Astrocyte (in vitro differentiated cells and primary cell): ENCODE results near the gene SMOC2. TPM values are rescaled to one million over a fixed set of nuclear protein-coding genes. Genes with fewer than 3 reads are reported as not detected.

Source experiments
- DNase-seq: peaks from one replicate; pipeline ENCODE4 v3.0.0-alpha.2; 2010; ENCODE audit warnings: low read depth
- FAIRE-seq: peaks from 2 replicates; lab custom pipeline; 2011; peaks lifted over from hg19 to GRCh38; lab: Jason Lieb, UNC
- H2AFZ ChIP-seq: 2 replicates; pipeline ENCODE4 v1.6.0; 2012; ENCODE audit warnings: low read depth, low read length, inconsistent platforms
- H3K27ac ChIP-seq: 2 replicates; pipeline ENCODE4 v1.5.1; 2011; ENCODE audit warnings: low read depth, low read length, inconsistent platforms
- H3K27me3 ChIP-seq: 2 replicates; pipeline ENCODE4 v1.6.0; 2011; ENCODE audit warnings: low read length, inconsistent platforms; ENCODE audit not compliant: insufficient read depth
- H3K36me3 ChIP-seq: 2 replicates; pipeline ENCODE4 v1.5.1; 2011; ENCODE audit warnings: low read length, inconsistent platforms; ENCODE audit not compliant: insufficient read depth
- H3K4me1 ChIP-seq: 2 replicates; pipeline ENCODE4 v1.5.1; 2011; ENCODE audit warnings: low read length, inconsistent platforms; ENCODE audit not compliant: insufficient read depth
- H3K4me2 ChIP-seq: 2 replicates; pipeline ENCODE4 v1.6.0; 2012; ENCODE audit warnings: low read length, inconsistent platforms
- H3K4me3 ChIP-seq: 2 replicates; pipeline ENCODE4 v1.5.1; 2011; ENCODE audit warnings: low read depth, mild to moderate bottlenecking, low read length, inconsistent platforms; ENCODE audit not compliant: insufficient read depth
- H3K79me2 ChIP-seq: 2 replicates; pipeline ENCODE4 v1.6.0; 2012; ENCODE audit warnings: mild to moderate bottlenecking, low read length, inconsistent platforms; ENCODE audit not compliant: insufficient read depth
- H3K9ac ChIP-seq: 2 replicates; pipeline ENCODE4 v1.6.0; 2012; ENCODE audit warnings: mild to moderate bottlenecking, low read length, inconsistent platforms
- H3K9me3 ChIP-seq: 2 replicates; pipeline ENCODE4 v1.5.1; 2012; ENCODE audit warnings: low read depth, mild to moderate bottlenecking, low read length, inconsistent platforms; ENCODE audit not compliant: insufficient read depth
- H4K20me1 ChIP-seq: 2 replicates; pipeline ENCODE4 v1.6.0; 2012; ENCODE audit warnings: low read length, inconsistent platforms; ENCODE audit not compliant: insufficient read depth
- H3K27ac Mint-ChIP-seq: one replicate; pipeline ENCODE4 v1.8.0; 2021; ENCODE audit warnings: mild to moderate bottlenecking, mixed read lengths; ENCODE audit not compliant: unreplicated experiment
- H3K27me3 Mint-ChIP-seq: one replicate; pipeline ENCODE4 v1.8.0; 2021; ENCODE audit warnings: low read depth, mixed read lengths; ENCODE audit not compliant: unreplicated experiment
- H3K36me3 Mint-ChIP-seq: one replicate; pipeline ENCODE4 v1.8.0; 2021; ENCODE audit warnings: low read depth, mixed read lengths; ENCODE audit not compliant: unreplicated experiment
- H3K4me1 Mint-ChIP-seq: one replicate; pipeline ENCODE4 v1.8.0; 2021; ENCODE audit warnings: low read depth, mixed read lengths; ENCODE audit not compliant: unreplicated experiment
- H3K4me3 Mint-ChIP-seq: one replicate; pipeline ENCODE4 v1.8.0; 2021; ENCODE audit warnings: mild to moderate bottlenecking, moderate library complexity, mixed read lengths; ENCODE audit not compliant: unreplicated experiment
- H3K9me3 Mint-ChIP-seq: one replicate; pipeline ENCODE4 v1.8.0; 2021; ENCODE audit warnings: mild to moderate bottlenecking, mixed read lengths; ENCODE audit not compliant: unreplicated experiment
- EZH2 ChIP-seq: IDR thresholded peaks from 2 replicates; pipeline ENCODE4 v1.6.1; 2012; ENCODE audit warnings: mild to moderate bottlenecking, low read length, inconsistent platforms; ENCODE audit not compliant: insufficient read depth
- total RNA-seq: library from RNA; stranded (reverse); gene quantifications from 2 replicates; pipeline ENCODE4 v1.2.1, GENCODE V29; 2021
- TF ChIP-seq, protein P1 (sequence below): IDR thresholded peaks from 2 replicates; pipeline ENCODE4 v1.5.1; 2011; ENCODE audit warnings: low read depth, mild to moderate bottlenecking, inconsistent platforms, low read length, moderate library complexity; ENCODE audit not compliant: insufficient read depth

SMOC2 gene
- total RNA-seq, 1 donor from 2014 or later: 0.93 TPM

DNA sequence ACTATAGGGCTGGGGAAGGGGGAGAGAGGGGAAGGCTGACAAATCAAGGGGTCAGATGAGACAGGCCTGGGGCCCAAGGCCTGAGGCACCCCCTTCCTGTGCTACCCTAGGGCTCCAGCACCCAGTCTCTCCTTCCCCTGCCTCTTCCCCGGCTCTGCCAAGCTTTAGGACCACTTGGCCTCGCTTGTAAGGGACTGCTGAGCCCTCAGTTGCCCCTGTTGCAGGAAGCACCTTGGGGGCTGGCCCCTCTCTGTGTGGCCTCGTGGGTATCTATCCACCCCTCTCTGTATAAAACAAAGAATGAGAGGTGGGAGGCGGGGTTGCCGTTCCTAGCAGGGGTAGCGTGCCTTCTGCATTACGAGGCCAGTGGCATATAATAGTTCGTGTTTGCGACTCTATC lies 21.4 kb upstream of the SMOC2 start:
- Histone ChIP-seq H3K4me1 (no peaks in the 10 kb centered on the region), H3K4me2 (no peak overlapping the region), H3K9ac (no peak overlapping the region), H4K20me1 (no peaks in the 10 kb centered on the region), H3K27ac (no peak overlapping the region), H3K27me3 (peaks cover 2% of the 10 kb centered on the region), H3K79me2 (no peaks in the 10 kb centered on the region), H3K36me3 (no peaks in the 10 kb centered on the region), H3K4me3 (no peak overlapping the region), H3K9me3 (no peaks in the 10 kb centered on the region), H2AFZ (no peak overlapping the region)
- Mint-ChIP-seq H3K27me3 (peaks cover 53% of the 10 kb centered on the region), H3K4me3 (no peak overlapping the region), H3K9me3 (no peaks in the 10 kb centered on the region), H3K36me3 (no peaks in the 10 kb centered on the region), H3K27ac (no peak overlapping the region), H3K4me1 (peaks cover 4% of the 10 kb centered on the region)
- no peak for DNase-seq
- no peak for FAIRE-seq
- no peak for TF ChIP-seq EZH2
- TF ChIP-seq, protein P1, sequence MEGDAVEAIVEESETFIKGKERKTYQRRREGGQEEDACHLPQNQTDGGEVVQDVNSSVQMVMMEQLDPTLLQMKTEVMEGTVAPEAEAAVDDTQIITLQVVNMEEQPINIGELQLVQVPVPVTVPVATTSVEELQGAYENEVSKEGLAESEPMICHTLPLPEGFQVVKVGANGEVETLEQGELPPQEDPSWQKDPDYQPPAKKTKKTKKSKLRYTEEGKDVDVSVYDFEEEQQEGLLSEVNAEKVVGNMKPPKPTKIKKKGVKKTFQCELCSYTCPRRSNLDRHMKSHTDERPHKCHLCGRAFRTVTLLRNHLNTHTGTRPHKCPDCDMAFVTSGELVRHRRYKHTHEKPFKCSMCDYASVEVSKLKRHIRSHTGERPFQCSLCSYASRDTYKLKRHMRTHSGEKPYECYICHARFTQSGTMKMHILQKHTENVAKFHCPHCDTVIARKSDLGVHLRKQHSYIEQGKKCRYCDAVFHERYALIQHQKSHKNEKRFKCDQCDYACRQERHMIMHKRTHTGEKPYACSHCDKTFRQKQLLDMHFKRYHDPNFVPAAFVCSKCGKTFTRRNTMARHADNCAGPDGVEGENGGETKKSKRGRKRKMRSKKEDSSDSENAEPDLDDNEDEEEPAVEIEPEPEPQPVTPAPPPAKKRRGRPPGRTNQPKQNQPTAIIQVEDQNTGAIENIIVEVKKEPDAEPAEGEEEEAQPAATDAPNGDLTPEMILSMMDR: no peak

DNA sequence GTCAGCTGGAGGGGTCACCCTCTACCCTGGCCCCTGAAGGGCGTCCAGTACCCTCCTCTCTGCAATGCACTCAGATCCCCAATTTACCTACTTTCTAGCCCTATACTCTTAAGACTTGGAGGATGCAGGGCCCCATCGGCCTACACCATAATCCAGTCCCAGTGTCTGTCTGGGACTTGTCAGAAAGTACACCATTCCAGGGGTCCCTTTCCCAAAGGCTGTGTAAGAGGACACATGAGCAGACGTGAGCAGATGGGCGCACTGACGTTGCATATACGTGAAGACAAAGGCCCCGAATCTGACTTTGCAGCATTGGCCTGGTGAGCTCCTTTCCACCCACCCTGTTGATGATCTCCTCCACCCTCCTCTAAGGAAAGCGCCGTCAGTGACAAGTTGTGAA lies 20.9 kb upstream of the SMOC2 start:
- H3K36me3 Mint-ChIP-seq: no peaks in the 10 kb centered on the region
- TF ChIP-seq EZH2: no peak
- TF ChIP-seq, protein P1: no peak

DNA sequence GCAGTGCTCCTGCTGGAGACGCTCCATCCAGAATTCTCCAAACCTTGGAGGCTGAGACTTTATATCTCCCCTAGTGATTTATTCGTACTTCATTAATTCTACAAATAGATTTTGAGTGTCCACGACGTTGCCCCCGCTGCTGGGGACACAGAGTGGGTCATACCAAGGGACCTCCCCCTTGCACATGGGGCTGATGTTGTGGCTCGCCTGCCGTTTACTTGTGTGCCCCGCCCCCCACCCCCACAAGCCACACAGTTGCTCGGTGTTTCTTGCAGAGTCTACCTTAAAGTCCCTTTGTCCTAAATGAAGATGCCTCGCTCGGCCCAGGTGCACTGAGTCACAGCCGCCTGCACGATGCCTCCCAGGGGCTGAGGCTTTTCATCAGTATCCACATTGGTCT lies 20.3 kb upstream of the SMOC2 start:
- H3K36me3 Mint-ChIP-seq: no peaks in the 10 kb centered on the region
- peaks cover 46% of the 10 kb centered on the region for H3K27me3 Mint-ChIP-seq
- FAIRE-seq: no peak
- H3K4me1 Mint-ChIP-seq: peaks cover 4% of the 10 kb centered on the region
- Histone ChIP-seq H4K20me1 (no peaks in the 10 kb centered on the region), H3K9me3 (no peaks in the 10 kb centered on the region), H3K4me3 (no peak overlapping the region), H3K36me3 (no peaks in the 10 kb centered on the region), H3K27ac (no peak overlapping the region), H2AFZ (no peak overlapping the region), H3K4me1 (no peaks in the 10 kb centered on the region), H3K27me3 (peaks cover 2% of the 10 kb centered on the region), H3K79me2 (no peaks in the 10 kb centered on the region), H3K9ac (no peak overlapping the region), H3K4me2 (no peak overlapping the region)
- no peak overlapping the region for H3K4me3 Mint-ChIP-seq
- TF ChIP-seq EZH2: no peak
- TF ChIP-seq, protein P1: no peak
- no peaks in the 10 kb centered on the region for H3K9me3 Mint-ChIP-seq
- no peak for DNase-seq
- no peak overlapping the region for H3K27ac Mint-ChIP-seq

More for the DNA sequence above, 20.9 kb upstream of the SMOC2 start:
- Mint-ChIP-seq H3K27ac (no peak overlapping the region), H3K9me3 (no peaks in the 10 kb centered on the region), H3K27me3 (peaks cover 48% of the 10 kb centered on the region), H3K4me3 (no peak overlapping the region), H3K4me1 (peaks cover 4% of the 10 kb centered on the region)
- no peaks in the 10 kb centered on the region for H3K36me3 ChIP-seq
- FAIRE-seq: no peak
- no peaks in the 10 kb centered on the region for H4K20me1 ChIP-seq
- no peaks in the 10 kb centered on the region for H3K9me3 ChIP-seq
- H3K27ac ChIP-seq: no peak overlapping the region
- no peak overlapping the region for H2AFZ ChIP-seq
- no peaks in the 10 kb centered on the region for H3K79me2 ChIP-seq
- no peak overlapping the region for H3K9ac ChIP-seq
- H3K27me3 ChIP-seq: peaks cover 2% of the 10 kb centered on the region
- H3K4me1 ChIP-seq: no peaks in the 10 kb centered on the region
- H3K4me3 ChIP-seq: no peak overlapping the region
- no peak for DNase-seq
- H3K4me2 ChIP-seq: no peak overlapping the region
